ENCODE data around the gene ADAMTSL1. TPM values are rescaled to one million over a fixed set of nuclear protein-coding genes. Genes with fewer than 3 reads are reported as not detected.

ADAMTSL1 gene
- total RNA-seq, 1 experiment from 2014 or later: 0.94 TPM

- no peak for ATAC-seq
- ChIA-PET CTCF (no interaction called here), POLR2A (no interaction called here)
- H3K9me3 Mint-ChIP-seq: 0 out of 2 replicates have a peak, but pooled peaks cover 4% of the 10 kb centered on the region
- no peak for DNase-seq (ENCODE audit: low spot score)
- H3K4me3 Mint-ChIP-seq: no peak overlapping the region
- H3K4me1 Mint-ChIP-seq: peaks cover 5% of the 10 kb centered on the region; the same call in 1 of the 2 replicates
- H3K36me3 Mint-ChIP-seq: no peaks in the 10 kb centered on the region
- H3K27ac Mint-ChIP-seq: no peak overlapping the region
- TF ChIP-seq CTCF (IDR thresholded peaks at IDR 0.05) (no peak), ZSCAN18 (CRISPR knock-in tag; IDR thresholded peaks at IDR 0.05) (no peak), JAZF1 (CRISPR knock-in tag; IDR thresholded peaks at IDR 0.05) (no peak), GRHL2 (CRISPR knock-in tag; IDR thresholded peaks at IDR 0.05; ENCODE audit: insufficient replicate concordance, severe bottlenecking) (no peak), GABPB1 (CRISPR knock-in tag; IDR thresholded peaks at IDR 0.05) (no peak), ZNF416 (CRISPR knock-in tag; IDR thresholded peaks at IDR 0.05) (no peak), ZMAT4 (CRISPR knock-in tag; IDR thresholded peaks at IDR 0.05) (no peak), KAT7 (CRISPR knock-in tag; IDR thresholded peaks at IDR 0.05; ENCODE audit: borderline replicate concordance) (no peak), ZNF396 (CRISPR knock-in tag; IDR thresholded peaks at IDR 0.05; ENCODE audit: borderline replicate concordance) (no peak), OVOL2 (CRISPR knock-in tag; IDR thresholded peaks at IDR 0.05; ENCODE audit: borderline replicate concordance) (no peak), ARID4B (CRISPR knock-in tag; IDR thresholded peaks at IDR 0.05; ENCODE audit: borderline replicate concordance) (no peak)
- no peaks in the 10 kb centered on the region for H3K27me3 Mint-ChIP-seq (ENCODE audit: low read depth)
These were observed 71.8 kb downstream of the ADAMTSL1 start for GRCh38 chr9:18545636-18546360.

GRCh38 chr9:18548456-18548855 lies 74.5 kb downstream of the ADAMTSL1 start:
- POLR2A ChIA-PET: no interaction called here
- H3K36me3 Mint-ChIP-seq: no peaks in the 10 kb centered on the region
- no peak overlapping the region for H3K27ac Mint-ChIP-seq
- CTCF ChIA-PET: no interaction called here
- DNase-seq (ENCODE audit: low spot score) (no peak), ATAC-seq (no peak)
- H3K4me1 Mint-ChIP-seq: peaks cover 8% of the 10 kb centered on the region
- H3K9me3 Mint-ChIP-seq: peaks cover 4% of the 10 kb centered on the region
- H3K4me3 Mint-ChIP-seq: no peak overlapping the region
- no peaks in the 10 kb centered on the region for H3K27me3 Mint-ChIP-seq (ENCODE audit: low read depth)
- TF ChIP-seq E2F5 (CRISPR knock-in tag; IDR thresholded peaks at IDR 0.05) (no peak), ZNF425 (CRISPR knock-in tag; conservative IDR thresholded peaks at IDR 0.05) (no peak), IRF1 (CRISPR knock-in tag; IDR thresholded peaks at IDR 0.05) (no peak), ATF2 (CRISPR knock-in tag; IDR thresholded peaks at IDR 0.05; ENCODE audit: borderline replicate concordance, low read depth) (no peak), USF2 (CRISPR knock-in tag; IDR thresholded peaks at IDR 0.05) (no peak), GTF2I (CRISPR knock-in tag; conservative IDR thresholded peaks at IDR 0.05) (no peak)
